Chondrocyte (in vitro differentiated cells): ENCODE results near the gene HSPA9. TPM values are rescaled to one million over a fixed set of nuclear protein-coding genes. Genes with fewer than 3 reads are reported as not detected.

ENCODE experiments used
- DNase-seq: peaks from one replicate; pipeline ENCODE4 v3.0.0; 2021; ENCODE audit warnings: mixed read lengths, low spot score
- H3K27ac Mint-ChIP-seq: one replicate; pipeline ENCODE4 v1.8.0; 2021; ENCODE audit warnings: mild to moderate bottlenecking, moderate library complexity, mixed read lengths; ENCODE audit not compliant: unreplicated experiment
- H3K27me3 Mint-ChIP-seq: 2 replicates; pipeline ENCODE4 v1.8.0; 2021; ENCODE audit warnings: low read depth, mixed read lengths
- H3K36me3 Mint-ChIP-seq: 2 replicates; pipeline ENCODE4 v1.8.0; 2021; ENCODE audit warnings: low read depth, mixed read lengths
- H3K4me1 Mint-ChIP-seq: 2 replicates; pipeline ENCODE4 v1.8.0; 2021; ENCODE audit warnings: low read depth, mild to moderate bottlenecking, mixed read lengths
- H3K4me3 Mint-ChIP-seq: one replicate; pipeline ENCODE4 v1.8.0; 2021; ENCODE audit warnings: mild to moderate bottlenecking, moderate library complexity, mixed read lengths; ENCODE audit not compliant: unreplicated experiment
- H3K9me3 Mint-ChIP-seq: 2 replicates; pipeline ENCODE4 v1.8.0; 2021; ENCODE audit warnings: low read depth, mixed read lengths
- CTCF ChIP-seq: fragments of 200-600 bp; sonication (generic); IDR thresholded peaks from 2 replicates; pipeline ENCODE4 v1.5.0; 2021; ENCODE audit warnings: antibody characterized with exemption, mild to moderate bottlenecking, moderate library complexity
- total RNA-seq: library from RNA; stranded (reverse); gene quantifications from 3 replicates; pipeline ENCODE4 v1.2.1, GENCODE V29; 2021

The HSPA9 gene
- total RNA-seq, 1 donor from 2014 or later: 241 TPM

DNA sequence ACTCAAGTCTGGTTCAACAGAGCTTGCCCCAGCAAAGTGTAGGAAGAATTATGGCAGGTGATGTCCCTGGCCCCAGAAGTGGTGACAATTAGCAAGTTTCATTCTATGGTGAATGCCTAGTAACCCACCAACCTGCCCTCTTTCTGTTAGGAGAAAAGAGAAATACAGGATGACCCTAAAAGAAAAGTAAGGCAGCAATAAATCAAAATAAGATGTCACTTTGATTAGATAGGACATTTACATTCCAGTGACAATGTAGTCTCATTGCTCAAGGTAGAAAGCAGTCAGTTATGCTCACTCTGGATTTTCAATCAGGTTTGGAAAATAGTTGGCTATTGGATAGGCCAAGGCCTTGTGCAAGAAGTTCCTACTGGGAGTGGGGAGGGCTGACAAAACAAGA is 5.6 kb upstream of the HSPA9 start:
- no peak for DNase-seq
- Mint-ChIP-seq H3K27ac (no peak overlapping the region), H3K4me1 (peaks cover 10% of the 10 kb centered on the region), H3K4me3 (no peak overlapping the region), H3K36me3 (peaks cover 2% of the 10 kb centered on the region), H3K9me3 (no peaks in the 10 kb centered on the region), H3K27me3 (no peaks in the 10 kb centered on the region)
- no peak for TF ChIP-seq CTCF

GRCh38 chr5:138580001-138580400 is 4.8 kb upstream of the HSPA9 start:
- peaks cover 13% of the 10 kb centered on the region for H3K4me1 Mint-ChIP-seq
- TF ChIP-seq CTCF: no peak
- no peaks in the 10 kb centered on the region for H3K9me3 Mint-ChIP-seq
- peaks cover 2% of the 10 kb centered on the region for H3K36me3 Mint-ChIP-seq
- no peak overlapping the region for H3K27ac Mint-ChIP-seq
- DNase-seq: no peak
- H3K4me3 Mint-ChIP-seq: no peak overlapping the region
- H3K27me3 Mint-ChIP-seq: no peaks in the 10 kb centered on the region

GRCh38 chr5:138579517-138579863 is 4.3 kb upstream of the HSPA9 start:
- TF ChIP-seq CTCF: peak; percentile 4
- DNase-seq: no peak
- Mint-ChIP-seq H3K27ac (no peak overlapping the region), H3K36me3 (peaks cover 6% of the 10 kb centered on the region), H3K4me3 (no peak overlapping the region), H3K9me3 (no peaks in the 10 kb centered on the region), H3K27me3 (no peaks in the 10 kb centered on the region), H3K4me1 (peaks cover 18% of the 10 kb centered on the region)

DNA sequence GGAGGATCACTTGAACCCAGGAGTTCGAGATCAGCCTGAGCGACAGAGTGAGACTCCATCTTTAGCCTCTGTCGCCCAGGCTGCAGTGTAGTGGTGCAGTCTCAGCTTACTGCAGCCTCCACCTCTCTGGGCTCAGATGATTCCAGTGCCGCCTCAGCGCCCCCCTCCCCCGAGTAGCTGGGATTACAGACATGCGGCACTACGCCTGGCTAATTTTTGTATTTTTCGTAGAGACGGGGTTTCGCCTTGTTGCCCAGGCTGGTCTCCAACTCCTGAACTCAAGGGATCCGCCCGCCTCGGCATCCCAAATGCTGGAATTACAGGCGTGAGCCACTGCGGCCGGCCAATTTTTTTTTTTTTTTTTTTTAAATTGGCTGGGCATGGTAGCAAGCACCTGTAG is 2.3 kb upstream of the HSPA9 start:
- Mint-ChIP-seq H3K27me3 (no peaks in the 10 kb centered on the region), H3K36me3 (peaks cover 16% of the 10 kb centered on the region), H3K4me1 (peaks cover 32% of the 10 kb centered on the region), H3K9me3 (no peaks in the 10 kb centered on the region), H3K27ac (no peak overlapping the region), H3K4me3 (no peak overlapping the region)
- no peak for TF ChIP-seq CTCF
- no peak for DNase-seq

- peak overlapping the region; percentile 92 for H3K4me3 Mint-ChIP-seq
- peaks cover 26% of the 10 kb centered on the region for H3K36me3 Mint-ChIP-seq
- no peak for DNase-seq
- peaks cover 45% of the 10 kb centered on the region for H3K4me1 Mint-ChIP-seq
- H3K27ac Mint-ChIP-seq: peak overlapping the region; percentile 100
- H3K27me3 Mint-ChIP-seq: no peaks in the 10 kb centered on the region
- H3K9me3 Mint-ChIP-seq: no peaks in the 10 kb centered on the region
- TF ChIP-seq CTCF: no peak
Measured at GRCh38 chr5:138574744-138575193, 432 bp downstream of the HSPA9 start.
